ENCODE data around the gene PI16.

- TF ChIP-seq CTCF (IDR thresholded peaks at IDR 0.05) = no peak
- no peak for TF ChIP-seq ZFX (IDR thresholded peaks at IDR 0.05; ENCODE audit: borderline replicate concordance)
Measured at GRCh38 chr6:36912030-36912454, 42.5 kb upstream of the PI16 start.

Data from 22Rv1 (cell line).